NCI-H2196 (cell line): Measurements from ENCODE around the gene PARP2.
"Not testable (repeated sequence)": the region's sequence is repeated elsewhere in the genome, so short reads cannot be mapped to it uniquely, and the experiment has no call there.

Experiments used
- DNase-seq: peaks from one replicate; lab custom pipeline; 2025; ENCODE audit not compliant: unreplicated experiment; lab: John Stamatoyannopoulos, UW

PARP2 gene, protein sequence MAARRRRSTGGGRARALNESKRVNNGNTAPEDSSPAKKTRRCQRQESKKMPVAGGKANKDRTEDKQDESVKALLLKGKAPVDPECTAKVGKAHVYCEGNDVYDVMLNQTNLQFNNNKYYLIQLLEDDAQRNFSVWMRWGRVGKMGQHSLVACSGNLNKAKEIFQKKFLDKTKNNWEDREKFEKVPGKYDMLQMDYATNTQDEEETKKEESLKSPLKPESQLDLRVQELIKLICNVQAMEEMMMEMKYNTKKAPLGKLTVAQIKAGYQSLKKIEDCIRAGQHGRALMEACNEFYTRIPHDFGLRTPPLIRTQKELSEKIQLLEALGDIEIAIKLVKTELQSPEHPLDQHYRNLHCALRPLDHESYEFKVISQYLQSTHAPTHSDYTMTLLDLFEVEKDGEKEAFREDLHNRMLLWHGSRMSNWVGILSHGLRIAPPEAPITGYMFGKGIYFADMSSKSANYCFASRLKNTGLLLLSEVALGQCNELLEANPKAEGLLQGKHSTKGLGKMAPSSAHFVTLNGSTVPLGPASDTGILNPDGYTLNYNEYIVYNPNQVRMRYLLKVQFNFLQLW

DNA sequence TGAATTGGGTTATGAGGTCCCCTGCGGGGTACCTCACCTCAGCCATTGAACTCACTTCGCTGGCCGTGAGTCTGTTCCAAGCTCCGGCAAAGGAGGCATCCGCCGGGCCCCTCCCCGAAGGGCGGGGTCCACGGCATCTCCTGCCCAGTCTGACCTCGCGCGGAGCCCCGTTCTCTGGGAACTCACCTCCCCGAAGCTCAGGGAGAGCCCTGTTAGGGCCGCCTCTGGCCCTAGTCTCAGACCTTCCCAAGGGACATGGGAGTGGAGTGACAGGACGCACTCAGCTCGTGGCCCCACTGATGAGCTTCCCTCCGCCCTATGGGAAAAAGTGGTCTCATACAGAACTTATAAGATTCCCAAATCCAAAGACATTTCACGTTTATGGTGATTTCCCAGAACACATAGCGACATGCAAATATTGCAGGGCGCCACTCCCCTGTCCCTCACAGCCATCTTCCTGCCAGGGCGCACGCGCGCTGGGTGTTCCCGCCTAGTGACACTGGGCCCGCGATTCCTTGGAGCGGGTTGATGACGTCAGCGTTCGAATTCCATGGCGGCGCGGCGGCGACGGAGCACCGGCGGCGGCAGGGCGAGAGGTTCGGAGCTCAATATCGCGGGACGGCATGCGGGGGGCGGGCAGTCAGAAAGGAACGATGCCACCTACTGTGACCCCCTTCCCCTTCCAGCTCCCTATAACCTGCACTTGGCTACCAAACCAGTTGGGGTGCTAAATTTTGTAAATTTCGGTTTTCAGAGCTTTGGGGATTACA lies at the start of gene PARP2:
TSS of gene PARP2 (plus strand) at position 544 of the 770 bp plus-strand sequence. CDS start at position 551, 7 bp downstream.
- peak; percentile 100 for DNase-seq

DNA sequence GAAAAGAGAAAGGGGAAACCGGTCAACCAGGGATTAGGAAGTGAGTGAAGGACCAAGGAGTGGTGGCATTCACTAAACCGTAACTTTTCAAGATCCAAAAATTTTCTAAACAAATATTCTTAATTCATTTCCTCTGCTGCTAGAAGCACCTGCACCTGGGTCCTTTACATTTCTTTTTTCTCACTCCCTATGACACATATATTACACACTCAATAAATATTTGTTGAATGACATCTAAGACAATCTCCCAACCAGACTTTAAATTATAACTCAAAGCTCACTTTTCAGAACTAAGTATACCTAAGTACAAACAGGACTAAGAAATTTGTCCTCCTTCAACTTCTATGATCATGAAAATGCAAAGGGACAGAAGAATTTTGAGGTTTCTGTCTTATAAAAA lies 48.8 kb upstream of the PARP2 start:
- no peak for DNase-seq

GRCh38 chr14:20295067-20295466 lies 48.4 kb upstream of the PARP2 start:
- DNase-seq, result no peak

GRCh38 chr14:20302042-20302755 lies 41.2 kb upstream of the PARP2 start:
- no peak for DNase-seq

DNA sequence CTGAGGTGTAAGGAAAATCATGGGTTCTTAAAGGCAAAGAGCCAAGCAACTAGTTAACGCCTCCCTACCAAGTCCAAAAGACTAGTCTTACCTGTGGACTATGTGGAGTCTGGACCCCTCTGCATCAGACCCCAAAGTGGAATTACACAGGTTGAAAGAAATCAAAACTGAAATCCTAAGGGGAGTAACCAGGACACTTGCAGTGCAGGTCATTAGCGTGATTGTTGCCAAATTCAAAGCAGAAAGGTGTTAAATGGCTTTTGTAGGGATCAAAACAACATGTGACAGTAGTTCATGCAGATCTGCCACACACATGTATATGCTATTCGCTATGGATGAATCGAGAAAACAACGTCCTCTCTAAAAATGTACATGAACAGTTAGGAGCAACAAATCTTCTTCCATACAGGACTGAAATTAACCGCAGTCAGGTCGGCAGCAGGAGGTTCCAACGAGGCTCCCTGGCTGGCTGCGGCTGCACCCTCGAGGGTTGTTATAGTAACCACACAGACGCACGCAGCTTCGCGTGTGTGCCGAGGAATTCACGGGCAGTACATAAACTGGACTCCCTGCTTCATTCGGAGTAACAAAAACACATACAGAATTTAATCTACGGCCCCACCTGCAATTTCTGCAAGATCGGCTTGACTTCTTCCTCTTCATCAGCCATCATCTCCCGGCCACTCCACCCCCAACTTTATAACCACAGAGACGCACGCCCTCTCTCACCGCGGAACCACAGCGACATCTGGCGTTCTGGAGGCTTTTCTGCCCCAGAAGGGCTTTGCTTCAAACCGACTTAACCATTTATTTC lies 38.0 kb upstream of the PARP2 start, which contains the start of gene TTC5:
TSS of gene TTC5 (minus strand) at position 687 of the 814 bp plus-strand sequence. CDS start at position 673, 14 bp downstream.
- peak; percentile 88 for DNase-seq

DNA sequence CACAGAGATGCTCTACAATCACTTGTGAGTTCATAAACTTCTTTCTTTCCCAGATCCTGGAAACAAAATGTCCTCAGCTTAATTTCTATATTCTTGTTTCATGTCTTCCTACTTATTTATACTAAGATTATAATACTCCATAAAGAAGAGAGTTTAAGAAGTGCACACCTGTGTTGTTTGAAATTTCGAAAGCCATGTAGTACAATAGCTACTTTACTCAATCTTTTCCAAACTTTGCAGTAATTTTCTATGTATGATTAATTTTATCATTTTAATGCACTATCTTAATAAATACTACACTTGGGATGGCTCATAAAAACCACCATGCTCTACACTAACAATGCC lies 37.4 kb upstream of the PARP2 start:
- no peak for DNase-seq

DNA sequence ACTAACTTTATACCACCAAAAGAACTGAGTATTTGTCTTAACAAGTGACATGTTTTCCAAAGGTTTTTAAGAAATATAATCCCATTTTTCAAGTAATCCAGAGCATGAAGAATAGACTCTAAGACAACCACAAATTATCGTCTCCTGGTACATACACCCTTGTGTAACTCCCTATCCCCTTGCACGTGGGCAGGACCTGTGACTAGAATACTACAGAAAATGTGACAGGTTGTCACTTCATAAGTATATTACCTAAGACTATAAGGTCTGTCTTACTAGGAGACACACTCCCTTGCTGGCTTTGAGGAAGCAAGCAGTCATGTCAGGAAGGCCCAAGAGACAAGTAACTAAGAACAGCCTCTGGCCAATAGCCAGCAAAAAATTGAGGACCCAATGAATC lies 29.4 kb upstream of the PARP2 start:
- DNase-seq, result no peak

- DNase-seq, result no peak
Observed at GRCh38 chr14:20317720-20318119, 25.7 kb upstream of the PARP2 start.

GRCh38 chr14:20327005-20327869 lies 16.2 kb upstream of the PARP2 start:
- DNase-seq, result peak; percentile 68

- peak; percentile 12 for DNase-seq
Observed at GRCh38 chr14:20328705-20329104, 14.7 kb upstream of the PARP2 start.

DNA sequence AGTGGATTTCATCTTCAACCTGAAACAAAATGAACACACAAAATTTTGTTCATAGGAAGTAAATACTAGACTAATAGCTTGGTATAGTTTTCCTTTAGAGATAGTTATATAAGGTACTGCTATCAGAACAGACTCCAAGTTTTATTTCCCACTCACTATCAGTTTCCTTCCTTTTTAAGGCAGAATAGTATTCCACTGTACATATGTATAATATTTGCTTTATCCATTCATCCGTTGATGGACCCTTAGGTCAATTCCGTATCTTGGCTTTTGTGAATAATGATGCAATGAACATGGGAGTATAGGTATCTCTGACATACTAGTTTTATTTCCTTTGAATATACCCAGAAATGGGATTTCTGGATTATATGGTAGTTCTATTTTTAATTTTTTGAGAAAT lies 14.1 kb upstream of the PARP2 start:
- no peak for DNase-seq

DNA sequence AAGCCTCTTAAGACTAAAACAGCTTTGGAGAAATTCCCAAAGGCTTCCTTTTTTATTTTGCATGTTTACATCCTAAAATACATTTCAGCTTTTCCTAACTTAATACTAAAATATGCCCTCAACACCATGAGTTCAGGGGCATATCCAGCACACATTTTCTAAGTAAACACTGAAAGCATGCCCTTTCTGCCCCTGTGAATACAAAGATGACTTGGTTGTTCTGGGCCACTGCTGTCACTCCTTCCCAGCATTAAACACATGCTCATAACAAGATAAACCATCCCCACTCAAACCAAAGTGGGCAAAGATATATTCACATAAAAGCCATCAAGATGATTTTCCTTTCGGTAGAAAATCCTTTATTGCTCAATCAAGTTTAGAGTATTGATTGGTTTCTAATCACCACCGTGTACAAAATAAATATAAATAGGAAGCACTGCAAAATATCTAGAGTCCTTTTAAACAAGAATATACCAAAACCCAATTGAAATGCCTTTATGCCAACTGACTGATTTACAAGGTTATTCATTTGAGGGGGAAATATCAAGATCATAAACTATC lies 12.3 kb upstream of the PARP2 start:
- no peak for DNase-seq

- no peak for DNase-seq
Observed at GRCh38 chr14:20332431-20332787, 11.0 kb upstream of the PARP2 start.

GRCh38 chr14:20332788-20333493 lies 10.5 kb upstream of the PARP2 start, which contains the start of gene CCNB1IP1:
TSS of gene CCNB1IP1 (minus strand) at chr14:20333279. CDS start at chr14:20316523, 16,756 bp downstream.
- peak; percentile 86 for DNase-seq

DNA sequence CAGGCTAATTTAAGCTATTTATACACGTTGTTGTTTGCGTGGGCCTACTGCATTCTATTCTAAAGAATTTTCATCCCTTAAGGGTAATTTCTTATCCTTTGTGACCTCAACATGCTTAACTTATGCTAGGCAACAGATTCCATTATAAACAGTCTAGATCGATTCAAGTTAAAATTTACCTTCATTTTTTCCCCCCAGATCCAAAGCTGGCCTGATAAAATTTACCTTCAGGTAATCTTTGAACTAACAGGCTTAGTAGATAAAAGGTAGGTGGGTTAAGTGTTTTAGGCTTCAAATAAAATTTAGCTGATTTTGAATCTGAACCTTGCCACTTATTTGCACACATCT lies 10.0 kb upstream of the PARP2 start:
- no peak for DNase-seq

- no peak for DNase-seq
Observed at GRCh38 chr14:20334017-20334416, 9.4 kb upstream of the PARP2 start.

GRCh38 chr14:20341032-20341431 lies 2.4 kb upstream of the PARP2 start:
- DNase-seq, result not testable (repeated sequence)

DNA sequence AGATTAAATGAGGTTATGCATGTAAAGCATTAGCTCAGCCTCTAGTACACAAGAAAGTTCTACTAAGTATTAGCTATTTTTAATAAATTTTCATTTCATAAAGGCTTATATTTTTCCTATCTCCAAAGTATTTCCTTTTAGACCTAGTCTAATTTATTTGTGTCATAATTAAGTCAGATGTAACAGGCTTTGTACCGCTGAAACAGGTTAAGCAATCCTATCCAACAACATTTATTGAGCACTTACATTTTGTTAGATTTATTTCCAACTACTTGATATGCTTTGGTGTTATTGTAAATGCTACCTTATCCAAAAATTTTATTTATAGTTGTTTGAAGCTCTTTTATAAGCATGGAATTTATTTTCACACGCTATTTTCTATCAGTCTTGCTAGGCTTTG lies 1.8 kb upstream of the PARP2 start:
- no peak for DNase-seq

GRCh38 chr14:20343862-20344220 lies 406 bp downstream of the PARP2 start:
- DNase-seq, result no peak
